ENCODE data around the gene OR10H5.

GRCh38 chr19:15781661-15782060 lies 5.8 kb upstream of the OR10H5 start:
- TF ChIP-seq EZH2 (IDR thresholded peaks at IDR 0.05; ENCODE audit: borderline replicate concordance, control insufficient read depth, low read depth, low read length): no peak
- no peak for TF ChIP-seq NFYB (IDR thresholded peaks at IDR 0.05; ENCODE audit: insufficient read depth, low read depth, low read length)
- no peak for TF ChIP-seq POLR2AphosphoS2 (IDR thresholded peaks at IDR 0.05; ENCODE audit: low read depth, low read length)
- TF ChIP-seq MYC (IDR thresholded peaks at IDR 0.05; ENCODE audit: insufficient read depth, insufficient read length, insufficient replicate concordance, low read length, severe bottlenecking): no peak
- TF ChIP-seq EP300 (IDR thresholded peaks at IDR 0.05; ENCODE audit: borderline replicate concordance in 1 of 2, control insufficient read depth in 1 of 2, low read depth in 2 of 2, low read length in 2 of 2): no peak
- TF ChIP-seq TCF3 (IDR thresholded peaks at IDR 0.05; ENCODE audit: borderline replicate concordance, insufficient read depth, low read depth, low read length): no peak
- TF ChIP-seq ZNF384 (IDR thresholded peaks at IDR 0.05; ENCODE audit: borderline replicate concordance, low read depth, low read length): no peak
- TF ChIP-seq SP1 (IDR thresholded peaks at IDR 0.05; ENCODE audit: low read depth, low read length): no peak
- no peak for TF ChIP-seq ASH2L (IDR thresholded peaks at IDR 0.05; ENCODE audit: borderline replicate concordance, low read depth)
- no peak for TF ChIP-seq ATF2 (IDR thresholded peaks at IDR 0.05; ENCODE audit: low read length)
- TF ChIP-seq NFXL1 (IDR thresholded peaks at IDR 0.05; ENCODE audit: borderline replicate concordance): no peak
- TF ChIP-seq JUND (IDR thresholded peaks at IDR 0.05; ENCODE audit: low read depth, low read length): no peak
